Calu3 (cell line): Measurements from ENCODE around the gene ASTN2. TPM values are rescaled to one million over a fixed set of nuclear protein-coding genes. Genes with fewer than 3 reads are reported as not detected.

Source experiments
- BruUV-seq: library from RNA; stranded (reverse); fragments of 400-500 nt; replicated peaks from 2 replicates; lab custom pipeline; 2021; lab: Mats Ljungman, UMichigan
- CTCF ChIA-PET: fragments of 300-600 bp; sonication (Branson Sonifier 250); formaldehyde crosslinking; loops from one replicate; lab custom pipeline; 2022; ENCODE audit warnings: antibody characterized with exemption; lab: Charles Lee
- DNase-seq: peaks from one replicate; pipeline ENCODE4 v3.0.0; 2022
- H3K27ac Mint-ChIP-seq: one replicate; pipeline ENCODE4 v1.8.0; 2022; ENCODE audit warnings: mixed read lengths; ENCODE audit not compliant: unreplicated experiment
- H3K27me3 Mint-ChIP-seq: one replicate; pipeline ENCODE4 v1.8.0; 2022; ENCODE audit warnings: mixed read lengths; ENCODE audit not compliant: unreplicated experiment
- H3K36me3 Mint-ChIP-seq: one replicate; pipeline ENCODE4 v1.8.0; 2022; ENCODE audit warnings: mild to moderate bottlenecking, moderate library complexity, mixed read lengths; ENCODE audit not compliant: insufficient read depth, unreplicated experiment
- H3K4me1 Mint-ChIP-seq: one replicate; pipeline ENCODE4 v1.8.0; 2022; ENCODE audit warnings: mild to moderate bottlenecking, low read depth, mixed read lengths; ENCODE audit not compliant: unreplicated experiment
- H3K4me3 Mint-ChIP-seq: one replicate; pipeline ENCODE4 v1.8.0; 2022; ENCODE audit warnings: mild to moderate bottlenecking, low read depth, moderate library complexity, mixed read lengths; ENCODE audit not compliant: unreplicated experiment
- H3K9me3 Mint-ChIP-seq: one replicate; pipeline ENCODE4 v1.8.0; 2022; ENCODE audit warnings: low read depth, mixed read lengths; ENCODE audit not compliant: unreplicated experiment
- CTCF ChIP-seq: fragments of 200-600 bp; IDR thresholded peaks from one replicate; pipeline ENCODE4 v1.8.0; 2022; ENCODE audit warnings: antibody characterized with exemption; ENCODE audit not compliant: unreplicated experiment
- intact Hi-C: fragments of 100-400 bp; cut with micrococcal nuclease; formaldehyde crosslinking; loops from one replicate; pipeline ENCODE4 v1.10.0; 2022; ENCODE audit not compliant: unreplicated experiment
- total RNA-seq: library from RNA; stranded (reverse); gene quantifications from 2 replicates; pipeline ENCODE4 v1.2.3, GENCODE V29; 2022

Gene ASTN2
- total RNA-seq, 1 experiment from 2014 or later = 1.7 TPM

GRCh38 chr9:116877072-116877471 lies 537.8 kb downstream of the ASTN2 start:
- intact Hi-C loops = no loop called here
- CTCF ChIA-PET = no interaction called here
- Mint-ChIP-seq H3K9me3 (peaks cover 5% of the 10 kb centered on the region), H3K27me3 (no peaks in the 10 kb centered on the region), H3K4me3 (no peak overlapping the region), H3K36me3 (no peaks in the 10 kb centered on the region), H3K27ac (no peak overlapping the region), H3K4me1 (no peaks in the 10 kb centered on the region)
- no peak for DNase-seq
- TF ChIP-seq CTCF = no peak
- BruUV-seq = no TSS peak

GRCh38 chr9:116875576-116875975 lies 539.3 kb downstream of the ASTN2 start:
- no peak for DNase-seq
- intact Hi-C loops = no loop called here

GRCh38 chr9:116873937-116874914 lies 540.6 kb downstream of the ASTN2 start:
- intact Hi-C loops = no loop called here
- CTCF ChIA-PET = no interaction called here
- H3K4me1 Mint-ChIP-seq = no peaks in the 10 kb centered on the region
- no peaks in the 10 kb centered on the region for H3K27me3 Mint-ChIP-seq
- H3K36me3 Mint-ChIP-seq = peaks cover 4% of the 10 kb centered on the region
- DNase-seq = no peak
- TF ChIP-seq CTCF = no peak
- H3K9me3 Mint-ChIP-seq = peaks cover 2% of the 10 kb centered on the region
- no peak overlapping the region for H3K4me3 Mint-ChIP-seq
- H3K27ac Mint-ChIP-seq = no peak overlapping the region
- BruUV-seq = no TSS peak

More at GRCh38 chr9:116875576-116875975, 539.3 kb downstream of the ASTN2 start:
- Mint-ChIP-seq H3K27ac (no peak overlapping the region), H3K36me3 (peaks cover 2% of the 10 kb centered on the region), H3K4me1 (no peaks in the 10 kb centered on the region), H3K4me3 (no peak overlapping the region), H3K27me3 (no peaks in the 10 kb centered on the region), H3K9me3 (peaks cover 2% of the 10 kb centered on the region)
- no TSS peak for BruUV-seq
- CTCF ChIA-PET = no interaction called here
- no peak for TF ChIP-seq CTCF

- DNase-seq = no peak
- BruUV-seq = no TSS peak
- CTCF ChIA-PET = no interaction called here
- no peak overlapping the region for H3K4me3 Mint-ChIP-seq
- peaks cover 4% of the 10 kb centered on the region for H3K36me3 Mint-ChIP-seq
- H3K9me3 Mint-ChIP-seq = peaks cover 2% of the 10 kb centered on the region
- H3K27ac Mint-ChIP-seq = no peak overlapping the region
- intact Hi-C loops = no loop called here
- no peak for TF ChIP-seq CTCF
- peaks cover 2% of the 10 kb centered on the region for H3K4me1 Mint-ChIP-seq
- no peaks in the 10 kb centered on the region for H3K27me3 Mint-ChIP-seq
Observed at GRCh38 chr9:116873491-116873890, 541.4 kb downstream of the ASTN2 start.
